B cell (primary cell): Measurements from ENCODE around the gene C22orf31. TPM values are rescaled to one million over a fixed set of nuclear protein-coding genes. Genes with fewer than 3 reads are reported as not detected.

Source experiments
- ATAC-seq: fragments of 200-7000 bp; cut with Tn5 transposase; one replicate; pipeline ENCODE4 v1.10.0; 2021; ENCODE audit warnings: low read depth, mild to moderate bottlenecking, moderate number of reproducible peaks, moderate library complexity
- CTCF ChIA-PET: fragments of 350-600 bp; sonication (Branson Sonifier 250); formaldehyde crosslinking; loops from one replicate; lab custom pipeline; 2021; ENCODE audit warnings: antibody characterized with exemption, inconsistent platforms; lab: Charles Lee
- POLR2A ChIA-PET: fragments of 350-600 bp; sonication (Branson Sonifier 250); formaldehyde crosslinking; loops from one replicate; lab custom pipeline; 2021; ENCODE audit warnings: antibody characterized with exemption; lab: Charles Lee
- DNase-seq: peaks from one replicate; pipeline ENCODE4 v3.0.0; 2013
- H2AFZ ChIP-seq: 2 replicates; pipeline ENCODE4 v1.6.1; 2012; ENCODE audit warnings: mild to moderate bottlenecking, low read depth, low read length; ENCODE audit not compliant: insufficient read depth, poor library complexity, severe bottlenecking
- H3K27ac ChIP-seq, 2 donors: 1 replicate in 1 of 2; 2 replicates in 1 of 2; pipeline ENCODE4 v1.5.1; 2012 to 2013; ENCODE audit warnings: low read length in 2 of 2, mild to moderate bottlenecking in 2 of 2, moderate library complexity in 1 of 2
- H3K27me3 ChIP-seq, 4 experiments: fragments of 200-600 bp in 1 of 4; sonication (generic) in 1 of 4; replicated peaks in 1 of 4; 1 replicate in 2 of 4; 2 replicates in 2 of 4; pipeline versions ENCODE4 v1.6.1 to v1.7.0; 2013 to 2016; ENCODE audit warnings: low read length in 3 of 4, mild to moderate bottlenecking in 2 of 4, mixed read lengths in 1 of 4, moderate library complexity in 1 of 4; ENCODE audit not compliant: insufficient read depth in 4 of 4, control insufficient read depth in 3 of 4; ENCODE audit errors: control extremely low read depth in 1 of 4
- H3K36me3 ChIP-seq, 2 experiments: replicated peaks in 1 of 2; 1 replicate in 1 of 2; 2 replicates in 1 of 2; pipeline versions ENCODE4 v1.6.1 to v1.7.1; 2013; ENCODE audit warnings: low read length in 1 of 2; ENCODE audit not compliant: insufficient read depth in 2 of 2, control insufficient read depth in 1 of 2; ENCODE audit errors: control extremely low read depth in 1 of 2, extremely low read depth in 1 of 2
- H3K4me1 ChIP-seq, 2 donors: fragments of 200-600 bp in 1 of 2; sonication (generic) in 1 of 2; 1 replicate in 1 of 2; 2 replicates in 1 of 2; pipeline versions ENCODE4 v1.5.1 to v1.6.1; 2013 to 2017; ENCODE audit warnings: low read length in 2 of 2; ENCODE audit not compliant: control insufficient read depth in 2 of 2, insufficient read depth in 2 of 2
- H3K4me2 ChIP-seq: replicated peaks from 2 replicates; pipeline ENCODE3; 2012; ENCODE audit warnings: mild to moderate bottlenecking, low read depth, low read length; ENCODE audit not compliant: poor library complexity, severe bottlenecking
- H3K4me3 ChIP-seq, 5 experiments: fragments of 200-600 bp in 1 of 5; sonication (generic) in 1 of 5; 1 replicate in 3 of 5; 2 replicates in 2 of 5; pipeline versions ENCODE4 v1.5.1 to v1.7.0; 2011 to 2016; ENCODE audit warnings: low read length in 4 of 5, mild to moderate bottlenecking in 4 of 5, low read depth in 2 of 5, control low read depth in 1 of 5, moderate library complexity in 1 of 5; ENCODE audit not compliant: insufficient read depth in 1 of 5; ENCODE audit errors: control extremely low read depth in 1 of 5, extremely low read depth in 1 of 5
- H3K79me2 ChIP-seq: fragments of 200-600 bp; sonication (generic); one replicate; pipeline ENCODE4 v1.6.0; 2016; ENCODE audit warnings: low read length; ENCODE audit not compliant: control insufficient read depth, insufficient read depth
- H3K9ac ChIP-seq: fragments of 200-600 bp; sonication (generic); 2 replicates; pipeline ENCODE4 v1.6.1; 2017; ENCODE audit warnings: mild to moderate bottlenecking, low read length, moderate library complexity
- H3K9me3 ChIP-seq, 3 donors: one replicate each; pipeline versions ENCODE4 v1.6.1 to v1.7.1; 2013; ENCODE audit warnings: low read length in 2 of 3; ENCODE audit not compliant: control insufficient read depth in 2 of 3, insufficient read depth in 1 of 3; ENCODE audit errors: control extremely low read depth in 1 of 3
- H4K20me1 ChIP-seq: 2 replicates; pipeline ENCODE4 v1.6.0; 2012; ENCODE audit warnings: mild to moderate bottlenecking, low read length; ENCODE audit not compliant: insufficient read depth, control insufficient read depth, poor library complexity, severe bottlenecking
- H3K27ac Mint-ChIP-seq: one replicate; pipeline ENCODE4 v1.8.0; 2021; ENCODE audit warnings: mixed read lengths
- H3K27me3 Mint-ChIP-seq: one replicate; pipeline ENCODE4 v1.8.0; 2021; ENCODE audit warnings: mixed read lengths
- H3K4me1 Mint-ChIP-seq: one replicate; pipeline ENCODE4 v1.8.0; 2021; ENCODE audit warnings: mixed read lengths
- H3K4me3 Mint-ChIP-seq: one replicate; pipeline ENCODE4 v1.8.0; 2021; ENCODE audit warnings: mixed read lengths
- H3K9me3 Mint-ChIP-seq: one replicate; pipeline ENCODE4 v1.8.0; 2022; ENCODE audit warnings: mixed read lengths; ENCODE audit not compliant: insufficient read depth
- CTCF ChIP-seq: fragments of 200-600 bp; IDR thresholded peaks from one replicate; pipeline ENCODE4 v1.8.0; 2022; ENCODE audit warnings: antibody characterized with exemption, mild to moderate bottlenecking
- EZH2 ChIP-seq: IDR thresholded peaks from 2 replicates; pipeline ENCODE4 v1.6.1; 2012; ENCODE audit warnings: borderline replicate concordance, low read depth, mild to moderate bottlenecking, moderate library complexity, low read length; ENCODE audit not compliant: insufficient read depth, poor library complexity, severe bottlenecking
- WGBS: methylation state at CpG from one replicate; pipeline ENCODE4 v1.1.5; 2013; ENCODE audit warnings: missing lambda C conversion rate; ENCODE audit not compliant: insufficient coverage; 5-methylcytosine and 5-hydroxymethylcytosine counted together
- intact Hi-C: fragments of 100-400 bp; cut with micrococcal nuclease; formaldehyde crosslinking; loops from one replicate; pipeline ENCODE4 v1.10.0; 2022
- polyA minus RNA-seq: library from RNA; depleted of rRNA, polyadenylated mRNA; stranded (reverse); fragments of >200 nt; gene quantifications from 2 replicates; pipeline ENCODE4 v1.2.3, GENCODE V29; 2012
- polyA plus RNA-seq: library from polyadenylated mRNA; depleted of rRNA; stranded (reverse); fragments of >200 nt; gene quantifications from 2 replicates; pipeline ENCODE4 v1.2.3, GENCODE V29; 2012
- total RNA-seq, 2 donors: library from RNA; stranded (reverse); fragments of 120-200 nt in 1 of 2; gene quantifications; 1 replicate in 1 of 2; 2 replicates in 1 of 2; pipeline versions ENCODE4 v1.2.3 to v1.2.4, GENCODE V29; 2013 to 2022

C22orf31 gene
- total RNA-seq = not detected in 2 replicates
- total RNA-seq (2013) = 0.09 TPM
- not detected in 2 replicates for polyA plus RNA-seq
- polyA minus RNA-seq = not detected in 2 replicates

GRCh38 chr22:29061773-29062172 is at the start of gene C22orf31:
C22orf31 (minus strand) TSS chr22:29061831; CDS start chr22:29061792, 39 bp downstream.
- H3K9me3 Mint-ChIP-seq = no peaks in the 10 kb centered on the region
- no peak within 1 kb of the TSS for H3K4me3 Mint-ChIP-seq
- TF ChIP-seq EZH2 (no peak), CTCF (no peak)
- no peaks in the 10 kb centered on the region for H3K79me2 ChIP-seq
- intact Hi-C loops = no loop called here
- no peaks in the 10 kb centered on the region for H3K36me3 ChIP-seq
- no peak within 1 kb of the TSS for H3K4me3 ChIP-seq
- H3K9me3 ChIP-seq = no peaks in the 10 kb centered on the region
- peaks cover 10% of the 10 kb centered on the region for H3K4me1 Mint-ChIP-seq
- H4K20me1 ChIP-seq = no peaks in the 10 kb centered on the region
- H3K27me3 ChIP-seq = peaks cover 0 to 18% (median 7%) of the 10 kb centered on the region in 4 experiments
- POLR2A ChIA-PET = no interaction called here
- no CpG with 5 or more reads among the region's 2 CpGs for WGBS
- H3K27ac ChIP-seq = no peak within 1 kb of the TSS
- H3K27me3 Mint-ChIP-seq = peaks cover 62% of the 10 kb centered on the region
- no peak within 1 kb of the TSS for H2AFZ ChIP-seq
- H3K9ac ChIP-seq = no peak within 1 kb of the TSS
- CTCF ChIA-PET = interaction anchor here (0.6 to 1.4 kb wide), 2 partner anchors 21 to 953 kb away, joined by 3 to 4 read pairs; no protein-coding TSS in a partner anchor
- no peak within 1 kb of the TSS for H3K27ac Mint-ChIP-seq
- DNase-seq = no peak
- no peak for ATAC-seq
- peaks cover 0 to 7% of the 10 kb centered on the region in 2 donors for H3K4me1 ChIP-seq
- H3K4me2 ChIP-seq = no peak within 1 kb of the TSS

DNA sequence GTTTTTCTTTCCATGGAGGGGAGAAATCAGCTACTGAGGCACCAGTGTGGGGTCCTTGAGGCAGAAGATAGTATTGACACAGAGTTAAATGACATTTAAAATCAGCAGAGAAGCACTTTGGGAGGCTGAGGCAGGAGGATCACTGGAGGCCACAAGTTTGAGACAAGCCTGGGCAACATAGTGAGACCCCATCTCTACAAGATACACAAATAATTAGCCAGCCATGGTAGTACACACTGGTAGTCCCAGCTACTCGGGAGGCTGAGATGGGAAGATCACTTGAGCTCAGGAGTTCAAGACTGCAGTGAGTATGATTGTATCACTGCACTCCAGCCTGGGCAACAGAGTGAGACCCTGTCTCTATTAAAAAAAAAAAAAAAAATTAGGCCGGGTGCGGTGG is 49.3 kb upstream of the C22orf31 start:
- Histone ChIP-seq H3K9ac (no peak overlapping the region), H3K36me3 (no peaks in the 10 kb centered on the region), H3K4me2 (no peak overlapping the region), H3K27me3 (peaks cover 0 to 4% (median 2%) of the 10 kb centered on the region in 4 experiments), H3K4me3 (no peak overlapping the region), H3K4me1 (no peaks in the 10 kb centered on the region), H3K27ac (no peak overlapping the region), H3K9me3 (peaks cover 0 to 3% (median 0%) of the 10 kb centered on the region in 3 donors), H2AFZ (no peak overlapping the region), H4K20me1 (no peaks in the 10 kb centered on the region), H3K79me2 (no peaks in the 10 kb centered on the region)
- H3K4me3 Mint-ChIP-seq = no peak overlapping the region
- intact Hi-C loops = loop anchor here (10.0 kb wide), 1 partner anchor 134 kb away; no protein-coding TSS in a partner anchor
- no CpG with 5 or more reads among the region's 3 CpGs for WGBS
- POLR2A ChIA-PET = no interaction called here
- no peaks in the 10 kb centered on the region for H3K4me1 Mint-ChIP-seq
- ATAC-seq (no peak), DNase-seq (no peak)
- CTCF ChIA-PET = no interaction called here
- no peaks in the 10 kb centered on the region for H3K9me3 Mint-ChIP-seq
- H3K27me3 Mint-ChIP-seq = peaks cover 47% of the 10 kb centered on the region
- no peak overlapping the region for H3K27ac Mint-ChIP-seq
- TF ChIP-seq EZH2 (no peak), CTCF (no peak)
